Coronary artery (tissue), 2 donors: ENCODE measurements around the gene TERT.

Experiments
- DNase-seq: peaks from one replicate; pipeline ENCODE4 v3.0.0-alpha.2; 2017; ENCODE audit warnings: low spot score
- H3K27ac ChIP-seq, 2 donors: fragments of 200-600 bp; sonication (generic); one replicate each; pipeline ENCODE4 v1.5.1; 2016 to 2019
- H3K4me3 ChIP-seq: fragments of 200-600 bp; sonication (generic); 2 replicates; pipeline ENCODE4 v1.5.1; 2016; ENCODE audit warnings: mild to moderate bottlenecking, moderate library complexity
- CTCF ChIP-seq: fragments of 200-600 bp; sonication (generic); IDR thresholded peaks from one replicate; pipeline ENCODE4 v1.5.1; 2019; ENCODE audit warnings: antibody characterized with exemption

Gene TERT

GRCh38 chr5:1212881-1213280, 82.0 kb downstream of the TERT start:
- no peak for DNase-seq
- H3K27ac ChIP-seq, result no peak overlapping the region
- TF ChIP-seq CTCF, result no peak
- H3K4me3 ChIP-seq, result no peak overlapping the region

GRCh38 chr5:1212271-1212670, 82.6 kb downstream of the TERT start:
- TF ChIP-seq CTCF, result no peak
- H3K27ac ChIP-seq, result no peak overlapping the region
- H3K4me3 ChIP-seq, result no peak overlapping the region
- no peak for DNase-seq

GRCh38 chr5:1211701-1212100, 83.2 kb downstream of the TERT start:
- TF ChIP-seq CTCF, result no peak
- H3K4me3 ChIP-seq, result no peak overlapping the region
- no peak for DNase-seq
- H3K27ac ChIP-seq, result no peak overlapping the region

GRCh38 chr5:1210832-1211251, 84.0 kb downstream of the TERT start:
- no peak overlapping the region for H3K27ac ChIP-seq
- no peak for DNase-seq
- no peak for TF ChIP-seq CTCF
- H3K4me3 ChIP-seq, result no peak overlapping the region

- Histone ChIP-seq H3K27ac (no peak overlapping the region), H3K4me3 (no peak overlapping the region)
- no peak for TF ChIP-seq CTCF
- DNase-seq, result no peak
Observed at GRCh38 chr5:1209896-1210776, 84.7 kb downstream of the TERT start.

- DNase-seq, result no peak
- TF ChIP-seq CTCF, result no peak
- Histone ChIP-seq H3K27ac (no peak overlapping the region), H3K4me3 (no peak overlapping the region)
Observed at GRCh38 chr5:1209489-1209852, 85.4 kb downstream of the TERT start.
